Ectodermal cell (in vitro differentiated cells): ENCODE measurements around the gene FREM3.
"Not testable (repeated sequence)": the region's sequence is repeated elsewhere in the genome, so short reads cannot be mapped to it uniquely, and the experiment has no call there.

Source experiments
- H3K27ac ChIP-seq: 2 replicates; pipeline ENCODE4 v1.7.0; 2013; ENCODE audit warnings: mild to moderate bottlenecking, low read depth, low read length; ENCODE audit not compliant: insufficient read depth, poor library complexity, severe bottlenecking
- H3K27me3 ChIP-seq: 2 replicates; pipeline ENCODE4 v1.7.0; 2013; ENCODE audit warnings: mild to moderate bottlenecking, low read length; ENCODE audit not compliant: insufficient read depth, control insufficient read depth, poor library complexity, severe bottlenecking
- H3K36me3 ChIP-seq: one replicate; pipeline ENCODE4 v1.7.0; 2013; ENCODE audit warnings: low read length; ENCODE audit not compliant: control insufficient read depth, insufficient read depth
- H3K4me1 ChIP-seq: one replicate; pipeline ENCODE4 v1.7.0; 2013; ENCODE audit warnings: low read length; ENCODE audit not compliant: control insufficient read depth, insufficient read depth
- H3K4me3 ChIP-seq: 2 replicates; pipeline ENCODE4 v1.7.0; 2013; ENCODE audit warnings: low read depth, low read length, control low read depth; ENCODE audit not compliant: insufficient read depth
- H3K9me3 ChIP-seq: 2 replicates; pipeline ENCODE4 v1.7.0; 2013; ENCODE audit warnings: mild to moderate bottlenecking, low read length, moderate library complexity; ENCODE audit not compliant: control insufficient read depth
- WGBS, 2 experiments: methylation state at CpG; one replicate each; pipeline ENCODE4 v1.1.7; 2013; ENCODE audit warnings: missing lambda C conversion rate in 2 of 2; 5-methylcytosine and 5-hydroxymethylcytosine counted together

FREM3 gene

GRCh38 chr4:143673629-143674028 is 26.8 kb downstream of the FREM3 start:
- WGBS, 2 experiments, result 93 to 95% methylated on average over 9 of the region's 9 CpGs
- not testable (repeated sequence) for H3K36me3 ChIP-seq, H3K4me3 ChIP-seq, H3K9me3 ChIP-seq, H3K4me1 ChIP-seq, H3K27ac ChIP-seq, H3K27me3 ChIP-seq

- 92 to 96% methylated on average over 9 of the region's 9 CpGs for WGBS, 2 experiments
- H3K9me3 ChIP-seq, result no peaks in the 10 kb centered on the region
- no peaks in the 10 kb centered on the region for H3K4me1 ChIP-seq
- H3K36me3 ChIP-seq, result no peaks in the 10 kb centered on the region
- H3K4me3 ChIP-seq, result no peak overlapping the region
- no peaks in the 10 kb centered on the region for H3K27me3 ChIP-seq
- H3K27ac ChIP-seq, result no peak overlapping the region
Measured at GRCh38 chr4:143668930-143669552, 31.4 kb downstream of the FREM3 start.

- Histone ChIP-seq H3K4me3 (no peak overlapping the region), H3K36me3 (no peaks in the 10 kb centered on the region), H3K27me3 (no peaks in the 10 kb centered on the region), H3K4me1 (no peaks in the 10 kb centered on the region), H3K27ac (no peak overlapping the region), H3K9me3 (no peaks in the 10 kb centered on the region)
- WGBS, 2 experiments, result 95 to 100% methylated on average over 4 of the region's 4 CpGs
Measured at GRCh38 chr4:143667461-143667860, 33.0 kb downstream of the FREM3 start.

- 94% methylated on average over 2 to 4 of the region's 4 CpGs for WGBS, 2 experiments
- no peaks in the 10 kb centered on the region for H3K9me3 ChIP-seq
- H3K4me3 ChIP-seq, result no peak overlapping the region
- H3K27me3 ChIP-seq, result no peaks in the 10 kb centered on the region
- no peaks in the 10 kb centered on the region for H3K4me1 ChIP-seq
- H3K36me3 ChIP-seq, result no peaks in the 10 kb centered on the region
- no peak overlapping the region for H3K27ac ChIP-seq
Measured at GRCh38 chr4:143658336-143658735, 42.1 kb downstream of the FREM3 start.

- Histone ChIP-seq H3K27ac (no peak overlapping the region), H3K4me3 (no peak overlapping the region), H3K4me1 (no peaks in the 10 kb centered on the region), H3K9me3 (no peaks in the 10 kb centered on the region), H3K36me3 (no peaks in the 10 kb centered on the region), H3K27me3 (no peaks in the 10 kb centered on the region)
- 83 to 100% methylated on average over 1 of the region's 1 CpG for WGBS, 2 experiments
Measured at GRCh38 chr4:143654571-143654970, 45.9 kb downstream of the FREM3 start.

- H3K9me3 ChIP-seq, result no peaks in the 10 kb centered on the region
- H3K4me1 ChIP-seq, result no peaks in the 10 kb centered on the region
- no peaks in the 10 kb centered on the region for H3K27me3 ChIP-seq
- 88 to 90% methylated on average over 3 of the region's 3 CpGs for WGBS, 2 experiments
- no peaks in the 10 kb centered on the region for H3K36me3 ChIP-seq
- H3K27ac ChIP-seq, result no peak overlapping the region
- H3K4me3 ChIP-seq, result no peak overlapping the region
Measured at GRCh38 chr4:143653031-143653430, 47.4 kb downstream of the FREM3 start.

GRCh38 chr4:143643399-143643798 is 57.1 kb downstream of the FREM3 start:
- H3K27me3 ChIP-seq, result no peaks in the 10 kb centered on the region
- no peaks in the 10 kb centered on the region for H3K4me1 ChIP-seq
- no peak overlapping the region for H3K4me3 ChIP-seq
- no peak overlapping the region for H3K27ac ChIP-seq
- no peaks in the 10 kb centered on the region for H3K36me3 ChIP-seq
- H3K9me3 ChIP-seq, result no peaks in the 10 kb centered on the region

GRCh38 chr4:143642611-143643010 is 57.9 kb downstream of the FREM3 start:
- Histone ChIP-seq H3K36me3 (no peaks in the 10 kb centered on the region), H3K4me3 (no peak overlapping the region), H3K27me3 (no peaks in the 10 kb centered on the region), H3K9me3 (no peaks in the 10 kb centered on the region), H3K27ac (no peak overlapping the region), H3K4me1 (no peaks in the 10 kb centered on the region)
- WGBS, 2 experiments, result no CpG with 5 or more reads among the region's 1 CpG

- Histone ChIP-seq H3K9me3 (no peaks in the 10 kb centered on the region), H3K27ac (no peak overlapping the region), H3K4me1 (no peaks in the 10 kb centered on the region), H3K4me3 (no peak overlapping the region), H3K27me3 (no peaks in the 10 kb centered on the region), H3K36me3 (no peaks in the 10 kb centered on the region)
- WGBS, 2 experiments, result 80 to 93% methylated on average over 1 of the region's 1 CpG
Measured at GRCh38 chr4:143641361-143641760, 59.1 kb downstream of the FREM3 start.

GRCh38 chr4:143634763-143635162 is 65.7 kb downstream of the FREM3 start:
- no peak overlapping the region for H3K4me3 ChIP-seq
- H3K4me1 ChIP-seq, result no peaks in the 10 kb centered on the region
- H3K9me3 ChIP-seq, result no peaks in the 10 kb centered on the region

GRCh38 chr4:143633833-143634232 is 66.6 kb downstream of the FREM3 start:
- Histone ChIP-seq H3K27ac (no peak overlapping the region), H3K36me3 (no peaks in the 10 kb centered on the region), H3K27me3 (no peaks in the 10 kb centered on the region), H3K4me1 (no peaks in the 10 kb centered on the region), H3K4me3 (no peak overlapping the region), H3K9me3 (no peaks in the 10 kb centered on the region)

More at GRCh38 chr4:143634763-143635162, 65.7 kb downstream of the FREM3 start:
- no peak overlapping the region for H3K27ac ChIP-seq
- no peaks in the 10 kb centered on the region for H3K27me3 ChIP-seq
- no peaks in the 10 kb centered on the region for H3K36me3 ChIP-seq
